CD4-positive, alpha-beta T cell (primary cell): ENCODE data around the gene SYTL3. TPM values are rescaled to one million over a fixed set of nuclear protein-coding genes. Genes with fewer than 3 reads are reported as not detected.

Experiments used
- ATAC-seq: fragments of 200-7000 bp; cut with Tn5 transposase; one replicate; pipeline ENCODE4 v1.10.0; 2022; ENCODE audit warnings: mild to moderate bottlenecking; ENCODE audit not compliant: poor library complexity
- CTCF ChIA-PET: fragments of 350-600 bp; sonication (Branson Sonifier 250); formaldehyde crosslinking; loops from one replicate; lab custom pipeline; 2021; ENCODE audit warnings: antibody characterized with exemption, inconsistent platforms; lab: Charles Lee
- POLR2A ChIA-PET: fragments of 350-600 bp; sonication (Branson Sonifier 250); formaldehyde crosslinking; loops from one replicate; lab custom pipeline; 2021; ENCODE audit warnings: antibody characterized with exemption, inconsistent platforms; lab: Charles Lee
- DNase-seq, 14 experiments: peaks; one replicate each; pipeline ENCODE4 v3.0.0-alpha.2; 2013 to 2020; ENCODE audit warnings: mixed read lengths in 2 of 14
- H3K27ac ChIP-seq, 2 donors: one replicate each; pipeline versions ENCODE4 v1.5.1 to v1.7.0; 2013; ENCODE audit warnings: low read length in 2 of 2, low read depth in 1 of 2, mild to moderate bottlenecking in 1 of 2
- H3K27me3 ChIP-seq, 2 experiments: 1 replicate in 1 of 2; 2 replicates in 1 of 2; pipeline versions ENCODE4 v1.6.1 to v1.7.0; 2013; ENCODE audit warnings: low read length in 2 of 2, control low read depth in 1 of 2, mild to moderate bottlenecking in 1 of 2, moderate library complexity in 1 of 2; ENCODE audit not compliant: insufficient read depth in 2 of 2, control insufficient read depth in 1 of 2
- H3K36me3 ChIP-seq: one replicate; pipeline ENCODE4 v1.6.1; 2013; ENCODE audit warnings: low read length, control low read depth; ENCODE audit not compliant: insufficient read depth
- H3K4me1 ChIP-seq: one replicate; pipeline ENCODE4 v1.6.1; 2013; ENCODE audit warnings: low read length, control low read depth; ENCODE audit not compliant: insufficient read depth
- H3K4me3 ChIP-seq: one replicate; pipeline ENCODE4 v1.5.1; 2013; ENCODE audit warnings: mild to moderate bottlenecking, low read length, moderate library complexity
- H3K9me3 ChIP-seq, 2 experiments: 1 replicate in 1 of 2; 2 replicates in 1 of 2; pipeline versions ENCODE4 v1.6.1 to v1.7.0; 2013; ENCODE audit warnings: low read length in 2 of 2, mild to moderate bottlenecking in 2 of 2, control low read depth in 1 of 2, moderate library complexity in 1 of 2; ENCODE audit not compliant: control insufficient read depth in 1 of 2, insufficient read depth in 1 of 2
- H3K27ac Mint-ChIP-seq: one replicate; pipeline ENCODE4 v1.8.0; 2020; ENCODE audit warnings: mixed read lengths
- H3K27me3 Mint-ChIP-seq: one replicate; pipeline ENCODE4 v1.8.0; 2021; ENCODE audit warnings: mixed read lengths
- H3K36me3 Mint-ChIP-seq: one replicate; pipeline ENCODE4 v1.8.0; 2021; ENCODE audit warnings: low read depth, mixed read lengths
- H3K4me1 Mint-ChIP-seq: one replicate; pipeline ENCODE4 v1.8.0; 2021; ENCODE audit warnings: low read depth, mixed read lengths
- H3K4me3 Mint-ChIP-seq: one replicate; pipeline ENCODE4 v1.8.0; 2020; ENCODE audit warnings: mild to moderate bottlenecking, mixed read lengths
- H3K9me3 Mint-ChIP-seq: one replicate; pipeline ENCODE4 v1.8.0; 2020; ENCODE audit warnings: mixed read lengths
- intact Hi-C, 2 experiments: fragments of 100-400 bp; cut with DNase I in 1 of 2; cut with micrococcal nuclease in 1 of 2; formaldehyde crosslinking; loops; one replicate each; pipeline versions ENCODE4 v1.15.1 to v1.9.0; 2023 to 2025; cut with DNase I, micrococcal nuclease
- total RNA-seq, 174 experiments: library from RNA in 2 of 174; stranded (reverse) in 2 of 174; gene quantifications; one replicate each; pipeline ENCODE4 v1.2.3 and lab custom pipeline; 2021 to 2026
- TF ChIP-seq, protein P1 (sequence below): fragments of 200-600 bp; IDR thresholded peaks from one replicate; pipeline ENCODE4 v1.8.0; 2022; ENCODE audit warnings: antibody characterized with exemption, mild to moderate bottlenecking

Gene SYTL3
- total RNA-seq, 2 experiments from 2014 or later = 41.2 to 42.7 TPM

GRCh38 chr6:158786645-158787304, 136.9 kb downstream of the SYTL3 start:
- no peaks in the 10 kb centered on the region for H3K9me3 Mint-ChIP-seq
- peaks cover 59% of the 10 kb centered on the region for H3K4me1 Mint-ChIP-seq
- Histone ChIP-seq H3K4me3 (no peak overlapping the region), H3K27me3 (no peaks in the 10 kb centered on the region), H3K36me3 (peaks cover 75% of the 10 kb centered on the region), H3K27ac (no peak overlapping the region), H3K4me1 (peaks cover 39% of the 10 kb centered on the region), H3K9me3 (no peaks in the 10 kb centered on the region)
- no peaks in the 10 kb centered on the region for H3K27me3 Mint-ChIP-seq
- peaks cover 93% of the 10 kb centered on the region for H3K36me3 Mint-ChIP-seq
- intact Hi-C loops = no loop called here
- peak in 1 of 14 experiments; percentile 0 for DNase-seq
- CTCF ChIA-PET = no interaction called here
- ATAC-seq = no peak
- POLR2A ChIA-PET = no interaction called here
- no peak overlapping the region for H3K4me3 Mint-ChIP-seq
- H3K27ac Mint-ChIP-seq = peak overlapping the region; percentile 61
- TF ChIP-seq, protein P1, sequence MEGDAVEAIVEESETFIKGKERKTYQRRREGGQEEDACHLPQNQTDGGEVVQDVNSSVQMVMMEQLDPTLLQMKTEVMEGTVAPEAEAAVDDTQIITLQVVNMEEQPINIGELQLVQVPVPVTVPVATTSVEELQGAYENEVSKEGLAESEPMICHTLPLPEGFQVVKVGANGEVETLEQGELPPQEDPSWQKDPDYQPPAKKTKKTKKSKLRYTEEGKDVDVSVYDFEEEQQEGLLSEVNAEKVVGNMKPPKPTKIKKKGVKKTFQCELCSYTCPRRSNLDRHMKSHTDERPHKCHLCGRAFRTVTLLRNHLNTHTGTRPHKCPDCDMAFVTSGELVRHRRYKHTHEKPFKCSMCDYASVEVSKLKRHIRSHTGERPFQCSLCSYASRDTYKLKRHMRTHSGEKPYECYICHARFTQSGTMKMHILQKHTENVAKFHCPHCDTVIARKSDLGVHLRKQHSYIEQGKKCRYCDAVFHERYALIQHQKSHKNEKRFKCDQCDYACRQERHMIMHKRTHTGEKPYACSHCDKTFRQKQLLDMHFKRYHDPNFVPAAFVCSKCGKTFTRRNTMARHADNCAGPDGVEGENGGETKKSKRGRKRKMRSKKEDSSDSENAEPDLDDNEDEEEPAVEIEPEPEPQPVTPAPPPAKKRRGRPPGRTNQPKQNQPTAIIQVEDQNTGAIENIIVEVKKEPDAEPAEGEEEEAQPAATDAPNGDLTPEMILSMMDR = no peak

DNA sequence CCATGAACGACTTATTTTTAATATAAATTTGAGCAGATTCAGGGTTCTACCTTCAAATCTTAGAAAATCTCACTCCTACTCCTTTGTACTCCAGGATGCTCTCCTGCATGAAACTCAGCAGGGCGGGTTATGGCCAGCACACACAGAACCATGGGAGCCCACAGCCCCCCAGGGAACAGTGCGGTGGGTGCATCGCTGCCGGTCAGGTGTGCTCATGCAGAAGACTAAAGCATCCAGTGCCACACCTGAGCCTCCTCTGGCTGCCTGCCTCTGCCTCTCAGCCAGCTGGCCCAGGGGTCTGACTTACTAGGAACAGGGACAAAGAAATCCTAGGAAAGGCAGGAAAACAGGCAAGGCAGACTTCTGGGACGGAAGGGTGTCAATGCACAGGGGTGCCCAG, 137.5 kb downstream of the SYTL3 start:
- Histone ChIP-seq H3K36me3 (peaks cover 73% of the 10 kb centered on the region), H3K4me3 (no peak overlapping the region), H3K9me3 (no peaks in the 10 kb centered on the region), H3K27ac (no peak overlapping the region), H3K27me3 (no peaks in the 10 kb centered on the region), H3K4me1 (peaks cover 45% of the 10 kb centered on the region)
- peaks cover 87% of the 10 kb centered on the region for H3K36me3 Mint-ChIP-seq
- POLR2A ChIA-PET = no interaction called here
- intact Hi-C loops = no loop called here
- no peaks in the 10 kb centered on the region for H3K27me3 Mint-ChIP-seq
- H3K4me1 Mint-ChIP-seq = peaks cover 64% of the 10 kb centered on the region
- TF ChIP-seq, protein P1 = no peak
- peak overlapping the region; percentile 61 for H3K27ac Mint-ChIP-seq
- DNase-seq (peak in 1 of 14 experiments; percentile 4), ATAC-seq (no peak)
- no peak overlapping the region for H3K4me3 Mint-ChIP-seq
- CTCF ChIA-PET = no interaction called here
- H3K9me3 Mint-ChIP-seq = no peaks in the 10 kb centered on the region

- H3K27me3 Mint-ChIP-seq = no peaks in the 10 kb centered on the region
- TF ChIP-seq, protein P1 = no peak
- H3K4me1 Mint-ChIP-seq = peaks cover 74% of the 10 kb centered on the region
- ChIA-PET POLR2A (interaction anchor here (0.7 to 2.2 kb wide), 19 partner anchors 9 to 274 kb away, joined by 3 to 37 read pairs (median 4); partner anchors contain the start of genes EZR and TAGAP), CTCF (interaction anchor here (0.6 to 2.1 kb wide), 9 partner anchors 11 to 195 kb away, joined by 3 to 7 read pairs (median 3); no protein-coding TSS in a partner anchor)
- intact Hi-C loops = loop anchor here in 1 of 2 experiments (1.0 kb wide), 1 partner anchor 28 kb away; no protein-coding TSS in a partner anchor
- H3K9me3 ChIP-seq = no peaks in the 10 kb centered on the region
- H3K4me1 ChIP-seq = peaks cover 55% of the 10 kb centered on the region
- peaks cover 54% of the 10 kb centered on the region for H3K36me3 ChIP-seq
- H3K27ac ChIP-seq = peak overlapping the region; percentile 69 to 84
- no peaks in the 10 kb centered on the region for H3K27me3 ChIP-seq
- no peaks in the 10 kb centered on the region for H3K9me3 Mint-ChIP-seq
- H3K4me3 ChIP-seq = no peak overlapping the region
- peak overlapping the region; percentile 79 for H3K4me3 Mint-ChIP-seq
- ATAC-seq (peak; percentile 93), DNase-seq (peak; percentile 44 to 84 (median 61))
- H3K27ac Mint-ChIP-seq = peak overlapping the region; percentile 89
- peaks cover 71% of the 10 kb centered on the region for H3K36me3 Mint-ChIP-seq
Observed at GRCh38 chr6:158789115-158789917, 139.5 kb downstream of the SYTL3 start.
